ENCODE data around the gene ADARB1. TPM values are rescaled to one million over a fixed set of nuclear protein-coding genes. Genes with fewer than 3 reads are reported as not detected.

The ADARB1 gene
- total and polyA plus RNA-seq, 9 of the 15 experiments (the other 6 are each of a cell fraction or from before 2014, with no cell fraction given), result 6.7 to 16.0 (median 8.3) TPM

DNA sequence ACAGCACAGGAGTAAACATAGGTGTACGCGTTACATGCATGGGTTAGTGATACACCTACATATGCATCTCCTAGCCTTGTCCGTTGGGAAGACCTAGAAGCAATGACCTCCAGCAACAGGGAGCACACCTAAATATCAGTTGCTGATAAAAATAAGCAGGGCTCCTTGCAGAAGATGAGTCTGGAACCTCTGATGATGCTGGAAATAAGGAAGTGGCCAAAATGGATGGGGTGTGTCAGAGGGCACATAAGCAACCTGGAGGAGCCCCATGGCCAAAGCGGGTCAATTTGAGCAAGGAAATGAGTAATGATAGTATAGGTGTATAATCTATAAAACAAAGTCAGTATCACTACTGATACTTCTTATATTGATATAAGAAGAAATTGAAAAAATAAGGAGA lies 13.7 kb downstream of the ADARB1 start:
- 0 out of 3 replicates have a peak, but pooled peaks cover 1% of the 10 kb centered on the region for H3K79me2 ChIP-seq (ENCODE audit: control insufficient read depth, insufficient read depth, low read length)
- TF ChIP-seq ZNF436 (CRISPR knock-in tag; IDR thresholded peaks at IDR 0.05) (no peak), ZFP30 (CRISPR knock-in tag; IDR thresholded peaks at IDR 0.05; ENCODE audit: borderline replicate concordance) (no peak), SPI1 (IDR thresholded peaks at IDR 0.05; ENCODE audit: borderline replicate concordance, low read depth, low read length) (peak; percentile 77)
- intact Hi-C loops (cut with micrococcal nuclease) (no loop called here), in situ Hi-C loops (cut with MboI) (no loop called here)
- no peak overlapping the region for H2AFZ ChIP-seq (ENCODE audit: low read depth, low read length)
- no peak overlapping the region for H3K4me2 ChIP-seq (ENCODE audit: insufficient read depth, low read length)
- ATAC-seq (no peak), DNase-seq (ENCODE audit: extremely low read depth in 1 of 4, low spot score in 3 of 4) (no peak), FAIRE-seq (no peak)
- 75% methylated on average over 4 of the region's 4 CpGs for WGBS (ENCODE audit: insufficient coverage, low coverage, missing lambda C conversion rate)
- no peaks in the 10 kb centered on the region for H3K9me3 ChIP-seq (replicated peaks; ENCODE audit: control insufficient read depth, insufficient read depth, low read depth, low read length)
- H3K36me3 ChIP-seq (ENCODE audit: control insufficient read depth, insufficient read depth, low read length), result no peaks in the 10 kb centered on the region
- peaks cover 0 to 8% of the 10 kb centered on the region in 2 experiments; a peak in 3 of 5 replicates for H3K27me3 ChIP-seq (ENCODE audit: control insufficient read depth in 2 of 2, insufficient read depth in 2 of 2, low read length in 2 of 2)
- CTCF ChIA-PET (ENCODE audit: low intra/inter-chr PET ratio), result interaction anchor here (0.6 kb wide), 1 partner anchor 188 kb away, joined by 3 read pairs; no protein-coding TSS in a partner anchor
- peaks cover 0 to 8% of the 10 kb centered on the region in 2 experiments; a peak in 3 of 5 replicates for H3K4me1 ChIP-seq (replicated peaks in 1 of 2; ENCODE audit: control insufficient read depth in 2 of 2, insufficient read depth in 2 of 2, low read length in 2 of 2)
- no peak overlapping the region for H3K4me3 ChIP-seq
- H3K9me1 ChIP-seq (ENCODE audit: control insufficient read depth, insufficient read depth, low read length), result peaks cover 2% of the 10 kb centered on the region
- H3K27ac ChIP-seq (ENCODE audit: extremely low read depth, low read depth, low read length), result no peak overlapping the region
- BruUV-seq (replicated peaks), result no TSS peak
- POLR2A ChIA-PET, result interaction anchor here (0.9 kb wide), 1 partner anchor 9 kb away, joined by 3 read pairs; no protein-coding TSS in a partner anchor
- peaks cover 17% of the 10 kb centered on the region; the same call in 1 of the 2 replicates for H4K20me1 ChIP-seq (replicated peaks; ENCODE audit: control insufficient read depth, insufficient read depth, low read length)
- no peak overlapping the region for H3K9ac ChIP-seq (ENCODE audit: insufficient read depth in 1 of 2, low read depth in 2 of 2, low read length in 2 of 2)

- POLR2A ChIA-PET, result interaction anchor here (0.9 kb wide), 1 partner anchor 9 kb away, joined by 3 read pairs; no protein-coding TSS in a partner anchor
- CTCF ChIA-PET (ENCODE audit: low intra/inter-chr PET ratio), result interaction anchor here (0.6 kb wide), 1 partner anchor 189 kb away, joined by 3 read pairs; no protein-coding TSS in a partner anchor
- H2AFZ ChIP-seq (ENCODE audit: low read depth, low read length), result no peak overlapping the region
- ATAC-seq (peak; percentile 48), FAIRE-seq (no peak), DNase-seq (ENCODE audit: extremely low read depth in 1 of 4, low spot score in 3 of 4) (no peak)
- H3K79me2 ChIP-seq (ENCODE audit: control insufficient read depth, insufficient read depth, low read length), result 0 out of 3 replicates have a peak, but pooled peaks cover 1% of the 10 kb centered on the region
- peaks cover 0 to 8% of the 10 kb centered on the region in 2 experiments; a peak in 3 of 5 replicates for H3K4me1 ChIP-seq (replicated peaks in 1 of 2; ENCODE audit: control insufficient read depth in 2 of 2, insufficient read depth in 2 of 2, low read length in 2 of 2)
- H3K9me1 ChIP-seq (ENCODE audit: control insufficient read depth, insufficient read depth, low read length), result peaks cover 2% of the 10 kb centered on the region
- 41% methylated on average over 8 of the region's 8 CpGs for whole genome bisulfite sequencing (ENCODE audit: insufficient coverage, low coverage, missing lambda C conversion rate)
- intact Hi-C loops (cut with micrococcal nuclease), result no loop called here
- no peaks in the 10 kb centered on the region for H3K9me3 ChIP-seq (replicated peaks; ENCODE audit: control insufficient read depth, insufficient read depth, low read depth, low read length)
- H3K9ac ChIP-seq (ENCODE audit: insufficient read depth in 1 of 2, low read depth in 2 of 2, low read length in 2 of 2), result no peak overlapping the region
- no TSS peak for BruUV-seq (replicated peaks)
- H4K20me1 ChIP-seq (replicated peaks; ENCODE audit: control insufficient read depth, insufficient read depth, low read length), result peaks cover 17% of the 10 kb centered on the region
- peaks cover 0 to 10% of the 10 kb centered on the region in 2 experiments; a peak in 3 of 5 replicates for H3K27me3 ChIP-seq (ENCODE audit: control insufficient read depth in 2 of 2, insufficient read depth in 2 of 2, low read length in 2 of 2)
- H3K36me3 ChIP-seq (ENCODE audit: control insufficient read depth, insufficient read depth, low read length), result no peaks in the 10 kb centered on the region
- H3K4me2 ChIP-seq (ENCODE audit: insufficient read depth, low read length), result no peak overlapping the region
- H3K4me3 ChIP-seq, result no peak overlapping the region
- no peak overlapping the region for H3K27ac ChIP-seq (ENCODE audit: extremely low read depth, low read depth, low read length)
- in situ Hi-C loops (cut with MboI), result no loop called here
- TF ChIP-seq HMGN3 (IDR thresholded peaks at IDR 0.05; ENCODE audit: borderline replicate concordance, extremely low read depth, insufficient read length, low read depth, low read length) (no peak), CEBPG (CRISPR knock-in tag; IDR thresholded peaks at IDR 0.05) (0 out of 2 replicates have a peak, but pooled peaks have one; percentile 47), CEBPG (tag; conservative IDR thresholded peaks at IDR 0.05 in 1 of 2, IDR thresholded peaks at IDR 0.05 in 1 of 2) (0 out of 4 replicates have a peak, but pooled peaks of 1 of the 2 experiments have one; percentile 28), MYC (IDR thresholded peaks at IDR 0.05; ENCODE audit: low read depth, low read length) (peak; percentile 69; the same call in 1 of the 2 replicates), MYC (CRISPR knock-in tag; IDR thresholded peaks at IDR 0.05; ENCODE audit: borderline replicate concordance, low read depth) (no peak), CEBPB (tag; IDR thresholded peaks at IDR 0.05) (0 out of 2 replicates have a peak, but pooled peaks have one; percentile 40), SFPQ (IDR thresholded peaks at IDR 0.05; ENCODE audit: low read depth, low read length) (no peak)
- TF ChIP-seq, protein P1, sequence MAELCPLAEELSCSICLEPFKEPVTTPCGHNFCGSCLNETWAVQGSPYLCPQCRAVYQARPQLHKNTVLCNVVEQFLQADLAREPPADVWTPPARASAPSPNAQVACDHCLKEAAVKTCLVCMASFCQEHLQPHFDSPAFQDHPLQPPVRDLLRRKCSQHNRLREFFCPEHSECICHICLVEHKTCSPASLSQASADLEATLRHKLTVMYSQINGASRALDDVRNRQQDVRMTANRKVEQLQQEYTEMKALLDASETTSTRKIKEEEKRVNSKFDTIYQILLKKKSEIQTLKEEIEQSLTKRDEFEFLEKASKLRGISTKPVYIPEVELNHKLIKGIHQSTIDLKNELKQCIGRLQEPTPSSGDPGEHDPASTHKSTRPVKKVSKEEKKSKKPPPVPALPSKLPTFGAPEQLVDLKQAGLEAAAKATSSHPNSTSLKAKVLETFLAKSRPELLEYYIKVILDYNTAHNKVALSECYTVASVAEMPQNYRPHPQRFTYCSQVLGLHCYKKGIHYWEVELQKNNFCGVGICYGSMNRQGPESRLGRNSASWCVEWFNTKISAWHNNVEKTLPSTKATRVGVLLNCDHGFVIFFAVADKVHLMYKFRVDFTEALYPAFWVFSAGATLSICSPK (IDR thresholded peaks at IDR 0.05; ENCODE audit: borderline replicate concordance), result no peak
These were observed 14.3 kb downstream of the ADARB1 start for GRCh38 chr21:45088729-45089128.

All from K562 (cell line).